Measurements from ENCODE around the gene PANK4. TPM values are rescaled to one million over a fixed set of nuclear protein-coding genes. Genes with fewer than 3 reads are reported as not detected.
A peak's percentile ranks its signal among the peaks of the same experiment; 100 is the strongest.

Gene PANK4
- total RNA-seq, 1 experiment from 2014 or later = 32.2 TPM

- Histone ChIP-seq H3K4ac (ENCODE audit: low read depth, low read length) (no peak overlapping the region), H2AFZ (ENCODE audit: low read length) (no peak overlapping the region), H3K23ac (ENCODE audit: insufficient read length, low read depth, low read length) (no peak overlapping the region), H3K79me2 (ENCODE audit: insufficient read depth, low read length) (no peaks in the 10 kb centered on the region), H4K20me1 (ENCODE audit: control insufficient read depth, insufficient read depth, insufficient read length) (no peaks in the 10 kb centered on the region), H3K27ac (ENCODE audit: insufficient read length, low read depth, low read length) (no peak overlapping the region), H3K79me1 (ENCODE audit: insufficient read depth, low read depth, low read length, poor library complexity, severe bottlenecking) (no peaks in the 10 kb centered on the region), H4K5ac (ENCODE audit: insufficient read length, low read depth, low read length) (no peak overlapping the region), H3K9me3 (ENCODE audit: control insufficient read depth, low read depth, low read length) (no peaks in the 10 kb centered on the region), H4K8ac (replicated peaks; ENCODE audit: insufficient read length, low read depth, low read length) (no peak overlapping the region), H3K4me1 (ENCODE audit: insufficient read depth, low read length) (no peaks in the 10 kb centered on the region), H3K56ac (ENCODE audit: insufficient read length, low read depth, low read length) (no peak overlapping the region), H2BK5ac (ENCODE audit: insufficient read length, low read length) (no peak overlapping the region), H3K23me2 (ENCODE audit: insufficient read length, low read depth, low read length, poor library complexity, severe bottlenecking) (no peaks in the 10 kb centered on the region), H3K14ac (ENCODE audit: insufficient read depth, low read length) (no peak overlapping the region), H3K9ac (ENCODE audit: extremely low read depth, insufficient read length, low read length) (no peak overlapping the region), H3K18ac (ENCODE audit: insufficient read length, low read depth, low read length) (no peak overlapping the region), H4K91ac (ENCODE audit: insufficient read length, low read depth, low read length) (no peak overlapping the region), H2AK5ac (ENCODE audit: insufficient read length, low read length) (no peak overlapping the region), H3T11ph (ENCODE audit: low read length) (no peak overlapping the region), H2BK12ac (ENCODE audit: insufficient read length, low read depth, low read length) (no peak overlapping the region), H3K27me3 (ENCODE audit: insufficient read depth, low read length) (no peaks in the 10 kb centered on the region), H2BK15ac (ENCODE audit: low read depth, low read length) (no peak overlapping the region), H2BK20ac (ENCODE audit: low read depth, low read length, poor library complexity, severe bottlenecking) (no peak overlapping the region), H3K4me2 (ENCODE audit: insufficient read depth, insufficient read length, low read length) (no peak overlapping the region), H2BK120ac (ENCODE audit: low read depth, low read length, poor library complexity, severe bottlenecking) (no peak overlapping the region)
- Mint-ChIP-seq H3K27ac (peak overlapping the region in 1 of 3 experiments; percentile 59; a peak in 1 of 7 replicates), H3K4me1 (no peaks in the 10 kb centered on the region), H3K9me3 (no peaks in the 10 kb centered on the region), H3K36me3 (ENCODE audit: insufficient read depth in 1 of 3, low read depth in 3 of 3) (peaks cover 5 to 26% (median 17%) of the 10 kb centered on the region in 3 experiments; a peak in 6 of 7 replicates), H3K4me3 (no peak overlapping the region), H3K27me3 (ENCODE audit: low read depth) (peaks cover 2% of the 10 kb centered on the region)
- DNase-seq = no peak
- WGBS (ENCODE audit: extremely low coverage, insufficient read length, low lambda C conversion rate) = no CpG with 5 or more reads among the region's 30 CpGs
- no peak for TF ChIP-seq CTCF (conservative IDR thresholded peaks at IDR 0.05)
Measured at GRCh38 chr1:2506007-2506860, 20.2 kb downstream of the PANK4 start.
